DMS53 (cell line): Measurements from ENCODE around the gene CDH13.
A peak's percentile ranks its signal among the peaks of the same experiment; 100 is the strongest.

Experiments
- DNase-seq: peaks from one replicate; lab custom pipeline; 2025; lab: John Stamatoyannopoulos, UW

The CDH13 gene

DNA sequence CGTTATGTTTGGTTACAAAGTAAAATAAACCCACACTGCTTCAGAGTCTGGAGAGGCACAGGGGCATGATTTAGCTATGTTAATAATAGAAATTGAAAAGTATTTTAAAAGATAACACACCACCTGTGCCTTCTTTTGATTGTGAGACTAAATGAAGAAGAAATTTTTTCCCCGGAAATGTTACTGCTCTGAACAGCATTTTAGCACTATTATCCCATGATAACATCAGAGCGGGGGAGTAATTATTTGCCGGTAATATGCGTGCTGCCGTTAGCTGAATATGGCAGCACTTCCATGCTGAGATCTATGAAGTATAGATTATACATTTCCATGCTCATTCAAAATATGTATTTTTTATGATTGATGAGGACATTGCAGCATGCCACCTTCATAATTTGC lies 680.8 kb downstream of the CDH13 start:
- DNase-seq = no peak

DNA sequence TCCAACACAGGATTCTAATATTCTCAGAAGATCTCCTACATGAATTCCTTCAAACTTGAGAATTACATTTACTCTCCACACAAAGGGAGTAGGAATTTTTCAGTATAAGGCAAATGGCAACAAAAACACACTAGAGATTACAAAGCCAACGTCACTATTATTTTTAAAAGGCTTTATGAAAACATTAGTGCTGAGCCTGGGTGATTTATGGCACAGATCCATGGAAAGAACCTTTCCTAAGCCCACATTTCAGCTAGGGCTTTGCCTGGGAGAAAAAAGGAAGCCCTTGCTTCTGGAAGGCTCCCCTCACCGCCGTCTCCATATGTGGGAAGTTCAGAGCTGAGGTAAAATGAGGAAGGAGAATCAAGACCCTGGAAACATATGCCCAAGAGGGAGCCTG lies 681.6 kb downstream of the CDH13 start:
- no peak for DNase-seq

DNA sequence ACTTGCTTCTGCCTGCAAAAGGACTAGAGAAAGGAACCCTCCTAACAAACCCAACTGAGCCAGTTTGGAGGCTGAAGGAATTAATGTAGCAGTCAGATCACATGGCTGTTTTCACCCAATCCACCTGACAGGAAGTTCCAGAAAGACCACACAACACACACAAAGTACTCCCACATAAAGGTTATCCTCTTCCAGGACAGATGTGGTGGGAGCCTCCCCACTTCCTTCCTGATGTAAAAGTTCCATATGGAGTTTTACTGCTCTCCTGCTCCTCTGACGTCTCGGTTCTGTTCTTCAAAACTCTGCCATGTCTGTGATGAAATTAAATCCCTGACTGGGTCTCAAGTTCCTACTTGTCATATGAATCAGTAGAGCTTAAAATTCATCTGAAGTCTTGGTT lies 684.0 kb downstream of the CDH13 start:
- no peak for DNase-seq

DNA sequence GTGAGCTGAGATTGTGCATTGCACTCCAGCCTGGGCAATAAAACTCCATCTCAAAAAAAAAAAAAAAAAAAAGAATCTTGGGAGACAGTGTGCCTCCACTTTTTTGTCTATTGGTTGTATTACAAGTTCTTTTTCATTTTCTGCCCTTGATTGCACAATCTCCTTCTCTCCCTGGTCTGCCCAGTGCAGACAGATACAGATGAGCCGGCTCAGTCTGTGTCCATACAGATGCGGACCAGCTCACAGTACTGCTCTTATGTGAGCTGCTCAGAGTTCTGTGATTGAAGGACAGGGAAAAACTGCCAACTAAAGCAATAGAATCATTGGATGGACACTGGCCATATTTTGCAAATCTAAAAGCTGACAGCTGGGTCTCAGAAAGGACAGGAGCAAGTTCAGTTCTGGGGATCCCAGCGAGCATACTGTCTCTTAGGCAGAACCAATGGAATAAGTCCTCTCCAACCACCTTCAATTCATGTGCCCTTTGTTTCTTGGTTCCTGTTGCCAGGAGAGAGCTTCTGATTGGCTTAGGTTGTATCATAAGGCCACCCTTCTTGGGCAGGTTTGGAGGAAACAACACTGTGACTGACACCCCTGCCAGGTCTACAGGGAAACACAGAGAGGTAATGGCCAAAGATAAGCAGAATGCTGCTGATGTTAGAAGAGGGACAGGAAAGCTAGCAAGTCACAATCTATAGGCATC lies 685.4 kb downstream of the CDH13 start:
- no peak for DNase-seq

- no peak for DNase-seq
Observed at GRCh38 chr16:83312718-83313245, 686.0 kb downstream of the CDH13 start.

- no peak for DNase-seq
Observed at GRCh38 chr16:83315271-83315670, 688.5 kb downstream of the CDH13 start.

DNA sequence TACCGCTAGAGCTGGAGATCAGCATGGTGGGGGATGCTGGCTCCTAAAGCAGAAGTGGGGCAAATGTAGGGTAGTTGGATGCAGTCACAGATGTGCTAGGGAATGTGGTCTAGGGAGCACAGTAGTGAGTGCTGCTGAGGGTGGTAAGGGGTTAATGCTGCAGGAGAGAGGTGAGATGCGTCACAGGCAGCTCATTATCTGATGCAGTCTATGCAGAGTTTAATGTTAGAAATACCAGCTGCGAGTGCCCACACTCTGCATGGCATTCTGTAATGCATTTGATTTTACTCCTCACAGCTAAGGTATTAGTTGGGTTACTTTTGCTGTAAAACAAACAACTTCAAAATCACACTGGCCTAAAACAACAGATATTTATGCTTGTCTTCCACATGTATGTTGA lies 689.7 kb downstream of the CDH13 start:
- no peak for DNase-seq

DNA sequence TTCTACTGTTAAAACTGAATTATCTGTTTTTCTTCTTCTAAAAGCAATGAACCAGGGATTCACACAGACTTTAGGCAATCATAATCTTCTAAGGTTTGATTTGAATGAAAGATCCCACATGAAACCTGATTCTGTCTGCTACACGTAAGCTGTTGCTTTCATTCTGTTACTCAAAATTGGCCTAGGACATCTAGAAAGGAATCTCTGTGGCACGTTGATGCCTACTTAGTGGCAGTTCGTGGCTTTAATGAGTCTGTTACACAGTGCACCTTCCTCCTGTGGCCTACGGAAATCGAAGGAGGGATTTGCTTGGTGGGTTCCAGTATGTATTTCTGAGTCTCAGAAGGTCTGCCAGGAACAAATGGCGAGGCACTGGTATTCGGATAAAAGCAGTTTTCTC lies 691.6 kb downstream of the CDH13 start:
- no peak for DNase-seq

DNA sequence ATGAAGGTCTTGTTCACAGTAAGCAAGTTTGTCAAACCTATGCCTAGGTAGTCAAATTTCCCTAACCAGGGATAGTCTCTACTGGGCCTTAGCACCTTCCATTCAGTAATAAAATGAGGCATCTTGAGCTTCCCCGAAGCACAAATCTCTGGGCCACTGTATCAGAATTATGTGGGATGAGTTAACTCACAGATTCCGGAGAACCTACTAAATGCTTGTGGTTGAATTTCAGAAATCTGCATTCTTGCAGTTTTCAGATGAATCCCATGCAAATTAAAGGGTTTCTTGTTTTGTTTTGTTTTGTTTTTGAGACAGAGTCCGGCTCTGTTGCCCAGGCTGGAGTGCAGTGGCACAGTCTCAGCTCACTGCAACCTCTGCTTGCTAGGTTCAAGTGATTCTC lies 702.2 kb downstream of the CDH13 start:
- DNase-seq = no peak

- DNase-seq = no peak
Observed at GRCh38 chr16:83329441-83329840, 702.7 kb downstream of the CDH13 start.

- no peak for DNase-seq
Observed at GRCh38 chr16:83330251-83330650, 703.5 kb downstream of the CDH13 start.

DNA sequence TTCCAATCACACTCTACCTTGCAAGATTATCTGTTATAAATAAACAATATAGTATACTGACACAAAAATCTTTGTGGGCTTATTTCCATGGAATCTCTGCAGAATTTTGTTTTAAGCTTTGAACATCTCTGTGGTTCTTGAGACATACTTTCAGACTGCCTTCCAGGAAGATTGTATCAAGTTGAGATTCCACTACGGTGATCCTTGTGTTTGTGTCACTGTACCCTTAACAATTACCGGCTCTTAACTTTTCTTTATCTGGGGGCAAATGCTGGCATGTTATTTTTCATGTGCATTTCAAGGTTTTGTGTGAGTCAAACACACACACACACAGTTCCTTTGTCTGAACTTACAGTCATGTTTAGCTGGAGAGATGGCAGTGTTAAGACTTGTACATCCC lies 708.3 kb downstream of the CDH13 start:
- DNase-seq = no peak

- peak; percentile 33 for DNase-seq
Observed at GRCh38 chr16:83336603-83337002, 709.8 kb downstream of the CDH13 start.

DNA sequence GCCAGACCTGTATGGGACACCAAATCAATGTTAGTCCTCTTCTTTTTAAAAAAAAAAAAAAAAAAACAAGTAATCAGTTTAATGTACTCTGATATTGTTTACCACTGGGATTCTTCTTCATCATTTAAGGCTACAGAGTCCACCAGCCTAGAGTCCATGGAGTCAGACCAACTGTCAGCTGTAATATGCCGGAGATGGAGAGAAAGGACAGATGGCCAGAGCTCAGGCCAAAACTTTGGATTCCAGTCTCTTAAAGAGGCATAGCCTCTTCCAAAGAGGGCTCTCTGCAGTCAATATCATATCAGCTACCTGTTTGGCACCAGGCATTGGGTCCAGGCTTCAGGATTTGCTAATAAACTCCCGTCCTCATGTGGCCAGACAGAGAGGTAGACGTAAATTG lies 711.4 kb downstream of the CDH13 start:
- DNase-seq = no peak

DNA sequence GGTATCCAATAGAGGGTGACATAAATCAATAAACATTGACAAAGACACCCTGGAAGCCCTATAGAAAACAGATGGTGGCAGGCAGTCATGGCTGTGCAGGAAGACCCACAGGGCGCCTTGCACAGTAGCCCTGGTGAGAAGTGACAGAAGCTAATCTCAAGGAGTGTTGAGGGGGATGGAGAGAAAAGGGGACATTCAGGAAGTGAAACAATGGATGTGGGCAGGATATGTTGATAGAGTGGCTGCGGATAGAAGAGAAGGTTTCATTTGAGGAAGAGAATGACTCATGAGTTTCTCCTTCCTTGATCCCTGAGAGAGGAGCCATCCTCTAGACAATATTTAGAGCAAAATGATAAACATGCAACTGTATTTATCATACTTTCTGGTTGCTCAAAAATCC lies 712.2 kb downstream of the CDH13 start:
- DNase-seq = peak; percentile 46

DNA sequence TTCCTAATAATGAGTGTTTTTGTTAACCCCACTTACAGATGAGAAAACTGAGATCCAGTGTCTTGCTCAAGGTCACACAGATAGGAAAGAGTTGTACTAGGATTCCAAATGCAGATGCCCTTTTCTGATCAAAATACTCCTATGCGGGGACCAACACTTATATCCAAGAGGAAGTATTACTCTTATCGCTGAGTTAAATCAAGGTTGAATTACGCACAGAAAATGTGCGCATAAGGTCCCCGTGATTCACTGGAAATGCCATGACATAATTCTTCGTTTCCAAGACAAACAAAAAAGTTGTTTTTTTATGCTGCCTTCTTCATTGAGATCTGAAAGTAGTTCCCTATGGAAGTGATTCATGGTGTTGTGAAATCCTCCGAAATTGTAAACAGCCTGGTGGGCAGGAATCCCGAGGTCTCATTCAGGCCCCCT lies 717.2 kb downstream of the CDH13 start:
- no peak for DNase-seq

GRCh38 chr16:83345846-83346640 lies 719.3 kb downstream of the CDH13 start:
- DNase-seq = no peak

- no peak for DNase-seq
Observed at GRCh38 chr16:83348991-83349390, 722.2 kb downstream of the CDH13 start.

DNA sequence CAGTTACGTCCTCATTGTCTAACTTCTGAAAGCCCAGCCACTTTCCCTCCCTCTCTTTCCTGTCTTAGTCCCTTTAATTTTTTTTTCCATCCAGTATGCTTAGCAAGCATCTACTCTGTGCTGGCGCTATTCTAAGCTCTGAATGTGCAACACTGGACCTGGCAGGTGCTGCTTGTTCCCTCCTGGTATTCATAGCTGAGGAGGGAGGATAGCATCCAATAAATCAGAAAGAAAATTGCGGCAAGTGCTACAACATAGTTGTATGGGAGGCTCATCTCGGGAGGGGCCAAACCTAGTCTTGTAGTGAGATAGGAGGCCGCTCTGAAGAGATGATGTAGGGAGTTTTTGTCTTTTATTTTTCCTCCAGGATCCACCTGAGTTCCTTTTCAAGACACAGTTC lies 723.7 kb downstream of the CDH13 start:
- no peak for DNase-seq

- DNase-seq = no peak
Observed at GRCh38 chr16:83351846-83352245, 725.1 kb downstream of the CDH13 start.

GRCh38 chr16:83353241-83353640 lies 726.5 kb downstream of the CDH13 start:
- no peak for DNase-seq

- DNase-seq = no peak
Observed at GRCh38 chr16:83354015-83354414, 727.2 kb downstream of the CDH13 start.

- DNase-seq = no peak
Observed at GRCh38 chr16:83355570-83356218, 728.9 kb downstream of the CDH13 start.
